RCC 7860 (cell line): Measurements from ENCODE around the gene MKLN1.

Experiments
- DNase-seq: peaks from one replicate; pipeline ENCODE4 v3.0.0-alpha.2; 2015; ENCODE audit warnings: low spot score
- FAIRE-seq: peaks from 2 replicates; lab custom pipeline; 2012; peaks lifted over from hg19 to GRCh38; lab: Jason Lieb, UNC

MKLN1 gene

DNA sequence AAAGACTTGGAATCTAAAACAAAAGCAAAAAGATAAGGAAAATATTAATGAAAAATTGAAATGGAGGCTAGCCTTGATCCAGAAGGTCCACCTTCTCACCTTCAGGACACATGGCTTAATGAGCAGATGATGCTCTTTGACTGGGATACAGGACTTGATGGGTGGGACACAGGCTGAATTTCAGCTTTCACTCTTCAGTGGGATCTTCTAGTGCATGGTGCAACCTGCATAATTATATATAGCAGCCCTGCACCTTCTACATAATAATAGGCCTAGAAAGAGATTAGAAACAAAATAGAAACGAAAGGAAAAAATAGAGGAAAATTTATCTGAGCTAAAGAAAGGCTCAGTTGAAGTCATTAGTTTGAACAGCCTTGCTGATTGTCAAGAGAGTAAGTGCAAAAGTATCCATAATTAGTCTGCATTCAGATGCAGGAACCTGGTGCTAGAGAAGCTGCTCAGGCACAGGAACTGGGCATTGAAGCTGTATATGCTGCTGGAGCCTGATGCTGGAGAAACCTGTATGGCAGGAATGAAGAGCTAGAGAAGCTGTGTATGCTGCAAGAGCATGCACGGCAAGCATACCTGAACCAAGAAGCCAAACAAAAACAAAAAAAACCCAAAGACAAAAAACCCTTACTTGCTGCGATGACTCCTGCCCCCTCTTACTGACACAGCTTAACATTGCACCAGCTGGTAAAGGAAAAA, 19.4 kb downstream of the MKLN1 start:
- DNase-seq (no peak), FAIRE-seq (no peak)

- FAIRE-seq: no peak
- no peak for DNase-seq
These were observed 24.4 kb downstream of the MKLN1 start for GRCh38 chr7:131352032-131352431.

DNA sequence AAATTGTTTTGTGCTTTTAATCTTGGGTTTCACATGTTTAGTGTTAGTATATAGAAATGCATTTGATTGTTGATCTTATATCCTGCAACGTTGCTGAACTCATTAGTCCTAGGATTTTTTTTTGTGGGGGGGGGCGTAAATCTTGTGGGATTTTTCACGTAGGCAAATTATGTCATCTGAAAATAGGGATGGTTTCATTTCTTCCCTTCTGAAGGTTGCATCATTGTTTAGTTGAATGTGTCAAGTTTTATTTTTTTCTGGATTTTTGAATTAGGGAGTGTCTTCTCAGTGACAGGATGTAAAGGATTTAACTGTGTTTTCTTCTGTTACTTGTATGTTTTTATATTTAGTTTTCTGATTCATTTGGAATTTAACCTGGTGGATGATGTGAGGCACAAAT, 26.7 kb downstream of the MKLN1 start:
- FAIRE-seq: peak; percentile 7
- DNase-seq: no peak

DNA sequence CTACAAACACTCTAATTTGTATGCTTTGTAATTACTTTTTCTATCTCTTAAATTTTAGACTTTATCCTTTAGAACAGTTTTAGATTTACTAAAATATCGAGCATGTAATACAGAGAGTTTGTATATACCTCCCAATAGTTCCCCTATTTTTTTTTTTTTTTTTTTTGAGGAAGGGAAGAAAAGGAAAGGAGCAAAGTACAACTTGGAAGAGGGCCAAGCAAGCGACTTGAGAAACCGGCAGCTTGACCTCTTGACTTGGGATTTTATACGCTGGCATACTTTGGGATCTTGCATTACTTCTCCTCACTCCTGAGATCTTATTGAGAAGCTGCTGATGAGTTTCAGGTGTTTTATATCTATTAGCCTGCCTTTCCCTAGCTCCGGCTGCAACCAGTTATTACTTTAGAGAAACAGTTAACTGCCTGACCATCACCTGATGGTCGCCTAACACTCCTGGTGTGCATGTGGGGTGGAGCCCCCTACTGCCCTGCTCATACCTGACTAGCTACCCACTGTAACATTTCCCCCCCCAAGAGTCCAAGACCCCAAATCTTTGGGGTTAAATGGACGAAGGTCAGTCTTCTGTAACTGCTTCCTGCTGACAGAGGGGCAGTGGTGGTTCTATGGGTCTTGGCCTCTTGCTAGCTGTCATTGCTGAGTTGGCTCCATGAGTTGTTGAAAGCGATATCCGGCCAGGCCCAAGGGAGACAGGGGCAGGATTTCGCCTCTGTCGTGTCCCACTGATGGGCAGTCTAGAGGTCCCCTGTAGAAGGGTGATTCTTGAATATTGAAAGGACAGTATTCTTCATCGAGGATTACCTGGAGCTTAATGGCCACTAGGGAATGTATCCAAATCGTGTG, 28.5 kb downstream of the MKLN1 start:
- FAIRE-seq: peak; percentile 75
- DNase-seq: no peak

- FAIRE-seq (no peak), DNase-seq (no peak)
These were observed 29.7 kb downstream of the MKLN1 start for GRCh38 chr7:131357282-131357880.

- FAIRE-seq: peak; percentile 42
These were observed 31.0 kb downstream of the MKLN1 start for GRCh38 chr7:131358636-131359035.

GRCh38 chr7:131359136-131359776, 31.6 kb downstream of the MKLN1 start:
- no peak for FAIRE-seq
- no peak for DNase-seq

More at GRCh38 chr7:131358636-131359035, 31.0 kb downstream of the MKLN1 start:
- no peak for DNase-seq

DNA sequence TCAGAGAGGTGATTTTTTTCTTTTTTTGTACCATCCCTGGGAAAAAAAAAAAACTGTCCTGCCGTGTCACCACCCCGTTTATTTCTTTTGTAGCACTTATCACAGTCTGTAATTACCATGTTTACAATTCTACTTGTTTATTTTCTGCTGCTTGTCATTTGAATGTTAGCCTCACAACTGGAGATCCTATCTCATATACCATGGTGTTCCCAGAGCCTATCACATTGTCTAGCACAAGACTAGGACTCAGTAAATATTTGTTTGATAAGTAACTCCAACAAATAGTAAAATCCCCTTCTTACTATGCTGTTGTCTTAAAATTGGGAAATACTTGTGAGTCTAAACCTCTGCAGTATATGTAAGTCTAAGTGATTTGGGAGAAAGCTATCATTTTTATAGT, 36.0 kb downstream of the MKLN1 start:
- no peak for DNase-seq

DNA sequence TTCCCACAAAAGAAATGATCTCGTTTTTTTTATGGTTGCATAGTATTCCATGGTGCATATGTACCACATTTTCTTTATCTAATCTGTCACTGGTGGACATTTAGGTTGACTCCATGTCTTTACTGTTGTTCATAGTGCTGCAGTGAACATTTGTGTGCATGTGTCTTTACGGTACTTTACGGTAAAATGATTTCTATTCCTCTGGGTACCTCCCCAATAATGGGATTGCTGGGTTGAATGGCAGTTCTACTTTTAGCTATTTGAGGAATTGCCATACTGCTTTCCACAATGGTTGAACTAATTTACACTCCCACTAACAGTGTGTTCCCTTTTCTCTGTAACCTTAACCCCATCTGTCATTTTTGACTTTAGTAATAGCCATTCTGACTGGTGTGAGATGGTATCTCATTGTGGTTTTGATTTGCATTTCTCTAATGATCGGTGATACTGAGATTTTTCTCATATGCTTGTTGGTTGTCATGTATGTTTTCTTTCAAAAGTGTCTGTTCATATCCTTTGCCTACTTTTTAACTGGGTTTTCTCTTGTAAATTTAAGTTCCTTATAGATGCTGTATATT, 37.2 kb downstream of the MKLN1 start:
- no peak for DNase-seq
- no peak for FAIRE-seq

More for the DNA sequence above, 36.0 kb downstream of the MKLN1 start:
- FAIRE-seq: no peak

GRCh38 chr7:131365838-131366237, 38.2 kb downstream of the MKLN1 start:
- no peak for FAIRE-seq

DNA sequence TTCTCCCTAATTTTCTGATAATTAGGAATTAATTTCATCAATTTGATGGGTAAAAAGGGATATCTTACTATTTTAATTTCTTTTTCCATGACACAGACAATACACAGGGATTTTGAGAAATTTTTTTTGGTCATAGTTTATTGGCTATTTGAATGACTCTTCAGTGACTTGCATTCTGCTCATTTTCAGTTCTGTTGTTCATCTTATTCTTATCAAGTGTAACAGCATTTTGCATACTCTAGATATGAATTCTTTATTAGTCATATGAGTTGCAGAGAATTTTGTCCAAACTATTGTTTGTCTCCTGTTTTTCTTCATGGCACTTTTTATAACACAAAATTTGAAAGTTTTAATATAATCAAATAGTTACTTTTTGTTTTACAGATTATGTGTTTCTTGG, 41.7 kb downstream of the MKLN1 start:
- FAIRE-seq: peak; percentile 53
- no peak for DNase-seq

More at GRCh38 chr7:131365838-131366237, 38.2 kb downstream of the MKLN1 start:
- DNase-seq: no peak

DNA sequence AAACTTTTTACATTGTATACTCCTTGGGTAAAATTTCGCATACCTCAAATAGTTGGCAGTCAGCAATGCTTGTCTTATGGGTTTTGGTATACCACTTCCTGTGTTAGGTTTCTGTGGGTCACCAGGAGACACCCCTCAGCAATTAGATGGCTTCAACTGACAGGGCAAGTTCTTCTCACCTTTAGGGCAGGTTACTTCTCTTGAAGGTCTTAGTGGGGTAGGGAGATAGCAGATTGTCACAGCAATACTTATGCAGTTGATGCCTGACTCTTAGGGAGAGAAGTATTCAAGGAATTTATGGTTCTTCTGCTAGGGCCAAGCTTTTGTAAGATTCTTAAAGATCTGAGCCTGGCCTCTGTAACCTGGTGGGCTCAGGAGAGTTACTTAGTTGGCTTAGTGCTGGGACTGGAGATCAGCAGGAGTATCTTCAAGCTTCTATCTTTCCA, 42.9 kb downstream of the MKLN1 start:
- DNase-seq (peak; percentile 74), FAIRE-seq (peak; percentile 94)

DNA sequence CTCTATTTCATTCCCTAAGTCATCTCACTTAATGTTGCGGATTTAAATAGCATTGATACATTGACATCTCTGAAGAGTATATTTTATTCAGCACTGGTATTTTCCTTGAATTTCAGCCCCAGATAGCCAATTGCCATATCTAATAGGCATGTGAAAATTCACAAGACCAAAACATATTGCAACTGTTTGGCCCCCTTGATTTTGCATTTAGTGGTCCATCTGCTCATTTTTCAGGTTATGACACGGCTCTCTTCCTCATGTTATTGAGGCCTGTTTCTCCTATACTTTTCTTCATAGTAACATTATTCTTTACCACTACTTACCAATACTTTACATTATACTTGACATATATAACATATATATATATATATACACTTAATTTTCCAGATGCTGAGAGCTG, 43.7 kb downstream of the MKLN1 start:
- FAIRE-seq (no peak), DNase-seq (no peak)

GRCh38 chr7:131372554-131372953, 44.9 kb downstream of the MKLN1 start:
- FAIRE-seq: no peak
- no peak for DNase-seq

- no peak for FAIRE-seq
- DNase-seq: no peak
These were observed 47.1 kb downstream of the MKLN1 start for GRCh38 chr7:131374821-131375220.

GRCh38 chr7:131381069-131381838, 53.6 kb downstream of the MKLN1 start:
- DNase-seq (peak; percentile 37), FAIRE-seq (peak; percentile 80)

DNA sequence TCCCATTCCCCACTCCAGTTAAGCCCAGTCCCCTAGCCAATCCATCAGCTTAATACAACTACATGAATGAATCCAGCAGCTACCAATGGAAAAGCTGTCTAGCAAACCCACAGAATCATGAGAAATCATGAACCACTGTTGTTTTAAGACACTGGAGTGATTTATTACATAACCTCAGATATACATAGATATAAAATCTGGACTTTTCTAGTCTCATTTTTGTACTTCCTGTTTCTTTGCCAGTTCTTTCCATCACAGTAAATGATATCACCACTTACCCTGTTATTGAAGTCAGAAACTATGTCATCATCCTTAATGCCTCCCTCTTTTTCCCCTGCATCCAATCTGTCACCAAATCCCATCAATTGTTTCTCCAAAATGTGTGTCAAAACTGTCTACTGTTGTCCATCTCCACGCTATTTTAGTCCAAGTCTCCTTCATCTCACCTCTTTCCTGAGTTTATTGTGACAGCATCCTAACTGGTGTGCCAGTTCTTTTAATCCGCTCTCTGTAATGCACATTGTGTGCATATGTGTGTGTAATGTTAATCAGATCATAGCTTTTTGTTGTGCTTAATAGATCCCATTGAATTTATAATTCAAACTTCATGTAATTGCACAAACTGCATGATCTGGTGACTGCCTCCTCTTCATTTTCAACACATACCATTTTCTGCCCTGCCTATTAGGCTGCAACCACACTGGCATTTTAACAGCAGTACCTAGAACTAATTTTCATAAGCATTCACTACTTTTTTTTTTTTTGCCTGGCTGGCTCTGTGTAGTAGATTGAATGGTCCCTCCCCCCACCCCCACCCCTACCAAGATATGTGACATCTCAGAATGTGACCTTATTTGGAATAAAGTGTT, 56.0 kb downstream of the MKLN1 start:
- no peak for DNase-seq

GRCh38 chr7:131384286-131384635, 56.6 kb downstream of the MKLN1 start:
- DNase-seq (no peak), FAIRE-seq (no peak)

More for the DNA sequence above, 56.0 kb downstream of the MKLN1 start:
- no peak for FAIRE-seq

GRCh38 chr7:131385039-131385605, 57.4 kb downstream of the MKLN1 start:
- DNase-seq (no peak), FAIRE-seq (no peak)
